Measurements from ENCODE around the gene THEMIS2.
"Not testable (repeated sequence)": the region's sequence is repeated elsewhere in the genome, so short reads cannot be mapped to it uniquely, and the experiment has no call there.

THEMIS2 gene

DNA sequence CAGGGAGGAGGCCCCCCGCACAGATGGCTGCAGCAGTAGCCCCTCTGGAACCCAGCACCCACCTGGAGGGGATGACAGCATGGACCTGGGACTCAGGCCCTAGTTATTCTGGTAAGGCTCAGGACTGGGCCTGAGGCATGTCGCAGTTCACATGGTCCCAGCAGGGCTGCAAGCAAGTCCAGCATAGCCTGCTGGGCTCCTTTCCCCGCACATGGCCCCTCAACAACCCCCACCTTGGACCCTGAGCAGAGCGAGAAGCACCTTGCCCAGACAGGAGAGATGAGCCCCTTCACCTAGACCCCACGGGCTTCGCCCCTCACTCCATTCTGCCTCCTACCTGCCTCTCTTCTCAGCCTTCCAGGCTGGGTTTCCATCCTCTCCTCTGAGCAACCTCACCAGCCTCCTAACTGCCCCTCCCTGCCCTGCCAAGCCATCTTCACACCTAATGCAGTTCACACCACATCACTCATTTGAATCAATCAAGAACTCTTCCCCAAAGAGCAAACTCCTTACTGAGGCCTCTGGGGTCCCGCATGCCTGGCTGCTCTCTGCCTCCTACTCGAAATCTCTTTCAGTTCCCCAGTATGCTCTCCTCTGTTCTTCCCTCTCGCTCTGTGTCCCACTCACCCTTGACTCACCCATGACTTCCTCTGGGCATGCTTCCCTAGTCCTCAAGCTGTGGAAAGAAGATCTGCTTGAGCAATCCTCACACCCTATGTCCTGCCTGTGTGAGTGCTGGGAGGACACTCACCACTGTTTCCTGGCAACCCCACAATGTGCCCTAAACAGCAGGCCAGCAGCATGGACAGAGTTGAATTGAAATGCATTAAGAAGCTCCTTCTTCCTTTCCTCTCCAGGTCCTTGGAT, 9.4 kb upstream of the THEMIS2 start:
- intact Hi-C loops (cut with DNase I), result no loop called here
- DNase-seq, result peak in 1 of 10 donors; percentile 74

DNA sequence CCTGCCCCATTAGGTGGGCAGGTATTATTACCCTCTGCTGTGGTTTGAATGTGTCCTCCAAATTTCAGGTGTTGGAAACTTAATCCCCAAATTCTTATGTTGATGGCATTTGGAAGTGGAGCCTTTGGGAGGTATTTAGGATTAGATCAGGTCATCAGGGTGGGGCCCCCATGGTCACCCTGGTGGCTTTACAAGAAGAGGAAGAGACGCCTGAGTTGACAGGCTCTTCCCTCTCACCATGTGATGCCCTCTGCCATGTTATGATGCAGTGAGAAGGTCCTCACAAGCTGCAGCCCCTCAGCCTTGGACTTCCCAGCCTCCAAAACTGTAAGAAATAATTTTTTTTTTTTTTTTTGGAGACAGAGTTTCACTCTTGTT, 8.8 kb upstream of the THEMIS2 start:
- intact Hi-C loops (cut with DNase I), result no loop called here
- peak in 1 of 10 donors; percentile 50 for DNase-seq

DNA sequence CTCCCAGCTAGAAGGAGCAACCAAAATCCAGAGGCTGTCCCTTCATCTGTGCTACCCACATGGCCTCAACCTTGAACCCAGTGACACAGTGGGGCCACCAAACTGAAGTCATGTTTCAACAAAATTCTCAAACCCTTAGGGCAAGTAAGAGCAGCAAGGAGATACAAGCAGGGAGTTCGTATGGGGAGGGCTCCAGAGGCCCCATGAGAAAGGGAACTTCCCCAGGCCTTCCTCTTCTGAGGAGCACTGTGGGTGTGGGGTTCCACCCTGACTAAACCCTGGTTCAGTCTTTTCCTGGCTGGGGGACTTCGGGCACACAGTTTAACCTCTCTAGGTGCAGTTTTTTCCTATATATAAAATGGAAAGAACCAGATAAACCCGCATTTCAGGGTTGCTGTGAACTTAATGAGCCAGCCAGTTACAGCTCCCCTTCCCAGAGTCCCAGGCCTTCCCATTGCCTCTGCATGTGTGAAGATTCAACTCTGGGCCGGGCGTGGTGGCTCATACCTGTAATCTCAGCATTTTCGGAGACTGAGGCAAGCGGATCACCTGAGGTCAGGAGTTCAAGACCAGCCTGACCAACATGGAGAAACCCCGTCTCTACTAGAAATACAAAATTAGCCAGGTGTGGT, 8.0 kb upstream of the THEMIS2 start:
- DNase-seq, result peak in 1 of 10 donors; percentile 78
- intact Hi-C loops (cut with DNase I), result no loop called here

DNA sequence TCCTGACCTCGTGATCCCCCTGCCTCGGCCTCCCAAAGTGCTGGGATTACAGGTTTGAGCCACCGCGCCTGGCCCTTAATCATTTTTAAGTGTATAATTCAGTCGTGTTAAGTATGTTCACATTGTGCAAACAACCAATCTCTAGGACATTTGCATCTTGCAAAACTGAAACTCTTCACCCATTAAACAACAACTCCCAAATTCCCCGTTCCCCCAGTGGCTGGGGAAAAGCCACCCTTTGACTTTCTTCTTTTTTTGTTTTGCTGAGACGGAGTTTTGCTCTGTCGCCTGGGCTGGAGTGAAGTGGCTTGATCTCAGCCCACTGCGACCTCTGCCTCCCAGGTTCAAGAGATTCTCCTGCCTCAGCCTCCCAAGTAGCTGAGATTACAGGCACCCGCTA, 6.5 kb upstream of the THEMIS2 start:
- intact Hi-C loops (cut with DNase I), result no loop called here
- DNase-seq, result peak in 1 of 10 donors; percentile 9

DNA sequence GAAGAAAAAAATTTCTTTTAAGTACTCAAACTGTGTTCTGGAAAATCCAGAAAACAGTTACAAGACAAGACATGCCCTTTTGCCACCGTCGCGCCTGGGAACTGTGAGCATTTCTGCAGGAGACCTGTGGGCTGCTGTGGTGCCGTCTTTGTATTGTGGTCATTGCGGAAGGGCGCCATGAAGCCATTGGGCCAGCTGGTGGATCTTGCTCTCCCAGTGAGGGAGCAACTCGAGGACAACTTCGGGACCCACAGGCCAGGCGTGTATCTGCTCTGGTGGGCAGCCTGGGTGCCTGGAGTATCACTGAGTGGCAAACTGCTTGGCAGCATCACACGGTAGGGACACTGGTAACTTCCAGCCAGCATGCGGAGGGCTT, 3.8 kb upstream of the THEMIS2 start:
- intact Hi-C loops (cut with DNase I), result no loop called here
- DNase-seq, result peak in 1 of 10 donors; percentile 74

DNA sequence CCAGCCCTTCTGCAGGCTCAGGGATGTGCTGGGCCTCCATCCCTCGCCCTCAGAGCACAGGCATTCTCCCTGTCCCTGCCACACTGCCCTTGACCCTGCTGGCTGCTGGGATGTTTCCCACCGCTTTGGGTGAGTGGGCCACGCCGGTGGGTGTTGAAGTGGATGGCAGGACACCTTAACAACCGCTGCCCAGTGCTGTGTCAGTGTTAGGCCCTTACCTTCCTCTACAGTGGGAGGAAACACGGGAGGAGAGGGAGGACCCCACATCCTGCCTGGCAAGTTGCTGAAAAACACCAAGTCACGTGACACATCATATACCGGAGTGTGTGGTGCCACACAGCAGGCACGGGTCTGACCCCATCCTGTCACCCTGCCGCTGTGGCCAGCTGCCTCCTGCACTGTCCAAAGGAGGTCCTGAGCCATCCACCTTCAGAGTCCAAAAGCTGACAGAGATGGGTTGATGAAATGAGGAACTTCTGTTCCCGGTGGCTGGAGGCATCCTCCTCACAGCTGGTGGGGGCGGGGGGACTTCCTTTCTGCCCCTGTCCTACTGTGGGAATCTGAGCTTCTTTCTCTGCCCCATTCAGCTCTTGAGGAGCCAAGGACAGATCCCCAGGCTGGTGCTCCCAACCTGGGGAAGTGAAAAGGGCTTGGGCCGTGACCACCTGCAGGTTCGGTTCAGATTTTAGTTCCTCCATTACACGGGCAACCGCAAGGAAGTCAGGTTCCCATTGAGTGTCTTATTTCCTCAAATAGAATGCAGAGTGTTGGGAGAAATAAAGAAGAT, 3.2 kb upstream of the THEMIS2 start:
- DNase-seq, result peak in 1 of 10 donors; percentile 81
- intact Hi-C loops (cut with DNase I), result no loop called here

DNA sequence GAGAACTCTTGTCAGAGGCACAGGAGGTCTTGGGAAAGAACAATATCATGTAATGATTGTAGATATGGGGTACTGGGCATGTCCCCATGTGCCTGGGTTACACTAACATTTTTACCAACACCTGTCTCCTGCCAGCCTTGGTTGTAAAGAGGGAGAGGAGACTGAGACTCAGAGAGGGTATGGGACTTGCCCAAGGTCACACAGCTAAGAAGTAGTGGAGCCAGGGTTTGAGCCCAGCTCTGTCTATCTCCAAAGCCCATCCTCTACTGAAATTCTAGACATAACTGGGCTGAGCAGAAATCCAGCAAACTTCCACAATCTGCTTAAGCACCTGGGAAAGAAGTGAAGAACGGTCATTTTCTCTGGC, 2.6 kb upstream of the THEMIS2 start:
- intact Hi-C loops (cut with DNase I), result no loop called here
- DNase-seq, result no peak

DNA sequence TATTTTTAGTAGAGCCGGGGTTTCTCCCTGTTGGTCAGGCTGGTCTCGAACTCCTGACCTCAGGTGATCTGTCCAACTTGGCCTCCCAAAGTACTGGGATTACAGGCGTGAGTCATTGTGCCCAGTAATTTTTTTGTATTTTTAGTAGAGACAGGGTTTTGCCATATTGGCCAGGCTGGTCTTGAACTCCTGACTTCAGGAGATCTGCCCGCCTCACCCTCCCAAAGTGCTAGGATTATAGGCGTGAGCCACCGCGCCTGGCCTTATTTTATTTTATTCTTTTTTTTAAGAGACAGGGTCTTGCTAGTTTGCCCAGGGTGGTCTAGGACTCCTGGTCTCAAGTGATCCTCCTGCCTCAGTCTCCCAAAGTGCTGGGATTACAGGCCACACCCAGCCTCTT, 1.3 kb upstream of the THEMIS2 start:
- intact Hi-C loops (cut with DNase I); DNase-seq: not testable (repeated sequence)

DNA sequence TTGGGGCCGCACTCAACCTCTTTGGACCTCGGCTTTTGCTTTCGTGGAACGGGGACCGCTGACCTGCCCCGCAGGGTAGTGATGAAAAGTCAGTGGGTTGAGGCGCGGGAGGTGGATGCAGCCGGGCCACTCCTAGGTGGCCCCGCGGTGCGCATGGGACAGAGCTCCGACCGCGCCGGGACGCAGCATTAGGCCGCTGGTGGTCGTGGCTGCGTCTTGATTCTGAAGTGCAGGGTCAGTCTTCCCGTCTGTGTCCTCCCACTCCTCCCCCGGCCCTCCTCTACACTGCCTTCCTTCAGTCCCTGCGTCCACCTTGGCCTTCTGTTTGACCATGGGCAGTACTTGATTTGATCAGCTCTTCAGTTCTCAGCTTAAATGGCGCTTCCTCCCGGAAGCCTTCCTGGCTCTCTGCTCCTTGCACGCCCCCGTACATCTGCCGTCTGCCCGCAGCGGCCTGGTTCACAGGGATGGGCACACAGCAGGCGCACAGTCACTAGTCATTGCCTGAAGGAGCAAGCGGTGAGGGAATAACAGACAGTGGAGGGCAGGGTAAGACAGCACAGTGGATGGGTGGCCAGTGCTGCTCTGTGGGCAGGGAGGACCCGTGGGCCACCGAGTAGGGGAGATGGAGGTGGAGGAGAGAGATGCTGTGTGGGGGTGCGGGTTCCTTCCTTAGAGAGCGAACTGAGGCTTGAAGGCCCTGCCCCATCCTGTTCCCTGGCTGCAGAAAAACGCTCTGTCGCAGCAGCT, 633 bp downstream of the THEMIS2 start:
- DNase-seq, result peak in 4 of 10 donors; percentile 38 to 91 (median 66)
- intact Hi-C loops (cut with DNase I), result no loop called here

DNA sequence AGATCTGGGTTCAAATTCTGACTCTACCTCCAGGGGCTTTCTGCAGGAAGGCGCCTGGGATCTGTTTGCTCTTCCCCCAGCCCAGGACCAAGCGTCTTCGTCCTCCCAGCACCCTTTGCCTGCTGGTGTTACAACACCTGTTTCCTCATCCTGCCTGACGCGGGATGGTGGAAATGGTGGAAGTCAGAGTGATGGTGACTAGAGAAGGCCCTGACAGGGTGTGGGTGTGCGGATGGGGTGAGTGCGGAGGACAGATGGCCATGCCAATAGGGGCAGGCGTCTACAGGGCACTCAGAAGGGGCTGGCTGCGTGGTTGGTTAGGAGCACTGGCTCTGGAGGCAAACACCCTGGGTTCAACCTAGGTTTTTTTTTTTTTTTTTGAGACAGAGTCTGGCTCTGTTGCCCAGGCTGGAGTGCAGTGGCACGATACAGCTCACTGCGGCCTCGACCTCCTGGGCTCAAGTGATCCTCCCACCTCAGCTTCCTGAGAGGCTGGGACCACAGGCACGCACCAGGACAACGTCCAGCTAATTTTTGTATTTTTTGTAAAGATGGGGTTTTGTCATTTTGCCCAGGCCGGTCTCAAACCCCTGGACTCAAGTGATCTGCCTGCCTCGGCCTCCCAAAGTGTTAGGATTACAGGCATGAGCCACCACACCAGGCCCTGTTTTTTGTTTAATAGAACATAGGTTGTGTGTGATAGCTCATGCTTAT, 1.5 kb downstream of the THEMIS2 start:
- peak in 1 of 10 donors; percentile 83 for DNase-seq
- intact Hi-C loops (cut with DNase I), result no loop called here

DNA sequence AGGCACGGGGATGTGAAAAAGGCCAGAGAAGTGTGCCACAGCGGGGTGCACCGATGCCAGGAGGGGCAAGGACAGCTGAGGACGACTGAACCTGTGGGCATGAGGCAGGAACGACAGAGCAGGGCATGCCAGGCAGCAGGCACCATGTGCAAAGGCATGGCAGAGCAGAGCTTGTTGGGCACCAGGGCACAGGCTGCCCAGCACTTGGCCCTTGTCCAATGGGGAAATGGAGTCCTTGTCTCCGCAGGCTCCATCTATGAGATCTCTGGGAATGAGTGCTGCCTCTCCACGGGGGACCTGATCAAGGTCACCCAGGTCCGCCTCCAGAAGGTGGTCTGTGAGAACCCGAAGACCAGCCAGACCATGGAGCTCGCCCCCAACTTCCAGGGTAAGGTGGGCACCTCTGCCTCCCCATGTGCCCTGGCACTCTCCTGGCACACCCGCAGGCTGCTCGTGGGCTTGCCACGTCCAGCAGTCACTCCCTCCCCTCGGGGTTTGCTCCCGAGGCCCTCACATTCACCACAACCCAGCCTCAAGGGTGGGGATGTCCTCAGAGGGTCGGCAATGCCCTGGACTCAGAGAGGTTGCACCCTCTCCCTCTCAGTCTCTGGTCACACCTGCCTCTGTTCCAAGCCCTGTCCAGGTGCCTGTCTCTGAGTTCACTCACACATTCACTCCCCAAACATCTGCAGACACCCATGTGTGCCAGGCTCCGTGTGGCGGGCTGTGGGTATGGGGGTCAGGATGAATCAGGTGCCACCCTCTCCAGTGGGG, 4.2 kb downstream of the THEMIS2 start:
- intact Hi-C loops (cut with DNase I), result no loop called here
- DNase-seq, result peak in 2 of 10 donors; percentile 68 to 74

DNA sequence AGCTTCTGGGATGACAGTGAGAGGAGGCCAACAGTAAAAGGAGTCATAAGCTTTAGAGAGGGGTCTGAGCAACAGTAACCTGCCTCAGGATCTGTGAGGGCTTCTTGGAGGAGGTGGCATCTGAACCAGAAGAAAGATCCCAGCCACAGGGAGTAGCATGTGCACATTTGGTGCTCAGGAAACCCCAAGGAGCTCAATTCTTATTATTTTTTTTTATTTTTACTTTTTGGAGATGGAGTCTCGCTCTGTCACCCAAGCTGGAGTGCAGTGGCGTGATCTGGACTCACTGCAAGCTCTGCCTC, 4.7 kb downstream of the THEMIS2 start:
- intact Hi-C loops (cut with DNase I), result no loop called here

DNA sequence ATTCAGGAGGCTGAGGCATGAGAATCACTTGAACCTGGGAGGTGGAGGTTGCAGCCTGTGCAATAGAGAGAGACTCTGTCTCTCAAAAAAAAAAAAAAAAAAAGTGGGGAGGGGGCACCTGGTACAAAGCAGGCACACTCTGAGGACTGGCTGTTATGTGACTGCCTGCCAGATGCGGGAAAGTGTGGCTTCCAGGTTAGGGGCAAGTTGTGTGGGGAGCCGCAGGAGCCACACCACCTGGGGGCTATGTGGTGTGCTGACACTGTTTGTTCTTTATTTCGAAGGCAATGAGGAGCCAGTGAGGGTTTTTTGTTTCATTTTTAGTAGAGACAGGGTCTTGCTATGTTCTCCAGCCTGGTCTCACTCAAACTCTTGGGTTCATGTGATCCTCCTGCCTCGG, 5.7 kb downstream of the THEMIS2 start:
- intact Hi-C loops (cut with DNase I), result no loop called here

More for the DNA sequence above, 4.7 kb downstream of the THEMIS2 start:
- DNase-seq, result peak in 1 of 10 donors; percentile 33

DNA sequence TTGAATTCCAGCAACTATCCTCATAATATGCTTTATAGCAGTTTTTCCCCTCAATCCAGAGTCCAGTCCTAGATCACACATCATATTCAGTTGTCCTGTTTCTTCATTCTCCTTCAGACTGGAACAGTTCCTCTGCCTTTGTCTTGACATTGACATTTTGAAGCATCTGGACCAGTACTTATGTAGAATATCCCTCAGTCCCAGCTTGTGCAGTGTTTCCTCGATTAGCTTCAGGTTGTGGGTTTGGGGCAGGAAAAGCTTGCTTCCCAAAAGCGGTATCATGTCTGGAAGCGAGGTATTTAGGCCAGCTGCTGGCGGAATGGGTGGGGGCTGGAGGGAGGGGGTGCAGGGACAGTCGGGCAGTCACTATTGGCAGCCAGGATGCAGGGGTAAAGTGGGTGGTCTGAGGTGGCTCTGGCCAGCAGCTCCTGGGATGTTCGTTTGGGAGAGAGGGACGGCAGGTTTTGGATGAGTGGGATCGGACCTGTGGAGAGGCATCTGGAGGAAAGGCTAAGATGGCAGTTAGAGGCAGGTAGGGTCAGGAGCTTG, 6.5 kb downstream of the THEMIS2 start:
- peak in 1 of 10 donors; percentile 31 for DNase-seq
- intact Hi-C loops (cut with DNase I), result no loop called here

More for the DNA sequence above, 5.7 kb downstream of the THEMIS2 start:
- peak in 2 of 10 donors; percentile 17 to 32 for DNase-seq

DNA sequence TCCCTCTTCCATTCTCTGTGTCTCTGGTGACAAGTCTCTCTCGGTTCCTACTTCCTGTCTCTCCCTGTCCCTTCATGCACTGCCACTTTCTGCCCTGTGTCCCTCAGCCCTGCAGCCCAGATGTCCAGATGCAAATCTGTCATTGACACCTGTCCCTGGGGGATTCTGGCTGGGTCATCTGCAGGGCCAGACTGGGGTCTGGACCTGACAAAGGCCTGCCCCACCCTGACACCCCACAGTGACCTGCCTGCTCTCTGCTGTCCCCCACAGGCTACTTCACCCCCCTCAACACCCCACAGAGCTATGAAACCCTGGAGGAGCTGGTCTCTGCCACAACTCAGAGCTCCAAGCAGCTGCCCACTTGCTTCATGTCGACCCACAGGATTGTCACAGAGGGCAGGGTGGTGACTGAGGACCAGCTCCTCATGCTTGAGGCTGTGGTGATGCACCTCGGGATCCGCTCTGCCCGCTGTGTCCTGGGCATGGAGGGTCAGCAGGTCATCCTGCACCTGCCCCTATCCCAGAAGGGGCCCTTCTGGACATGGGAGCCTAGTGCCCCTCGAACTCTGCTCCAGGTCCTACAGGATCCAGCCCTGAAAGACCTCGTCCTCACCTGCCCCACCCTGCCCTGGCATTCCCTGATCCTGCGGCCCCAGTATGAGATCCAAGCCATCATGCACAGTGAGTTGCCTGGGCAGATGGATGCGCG, 7.2 kb downstream of the THEMIS2 start:
- peak in 2 of 10 donors; percentile 31 to 71 for DNase-seq
- intact Hi-C loops (cut with DNase I), result no loop called here

DNA sequence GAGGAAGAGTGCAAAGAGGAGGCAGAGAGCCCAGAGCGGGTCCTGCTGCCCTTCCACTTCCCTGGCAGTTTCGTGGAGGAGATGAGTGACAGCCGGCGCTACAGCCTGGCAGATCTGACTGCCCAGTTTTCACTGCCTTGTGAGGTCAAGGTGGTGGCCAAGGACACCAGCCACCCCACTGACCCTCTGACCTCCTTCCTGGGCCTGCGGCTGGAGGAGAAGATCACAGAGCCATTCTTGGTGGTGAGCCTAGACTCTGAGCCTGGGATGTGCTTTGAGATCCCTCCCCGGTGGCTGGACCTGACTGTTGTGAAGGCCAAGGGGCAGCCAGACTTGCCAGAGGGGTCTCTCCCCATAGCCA, 10.2 kb downstream of the THEMIS2 start:
- DNase-seq, result peak in 1 of 10 donors; percentile 50
- intact Hi-C loops (cut with DNase I), result no loop called here

DNA sequence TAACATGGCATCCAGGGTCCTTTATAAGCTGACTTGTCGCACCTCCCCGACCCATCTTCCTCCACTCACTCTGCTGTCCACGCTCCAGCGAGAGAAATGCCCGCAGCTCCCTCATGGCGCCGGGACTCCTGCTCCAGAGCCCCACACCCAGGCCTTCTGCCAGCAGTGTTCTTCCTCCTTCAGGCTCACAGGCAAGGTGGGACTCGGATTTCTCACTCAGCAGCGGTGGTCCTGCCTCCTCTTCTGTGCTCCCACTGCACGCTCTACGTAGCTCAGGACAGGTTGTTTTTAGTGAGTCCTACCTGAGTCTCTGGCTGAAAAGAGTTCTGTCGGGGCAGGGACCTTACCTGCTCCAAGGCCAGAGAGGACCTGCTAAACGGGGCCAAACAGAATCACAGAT, 11.2 kb downstream of the THEMIS2 start:
- intact Hi-C loops (cut with DNase I), result no loop called here
- peak in 1 of 10 donors; percentile 52 for DNase-seq
